GM12872 (cell line): ENCODE measurements around the gene HAPSTR1.

Experiments
- TF ChIP-seq, protein P1 (sequence below): IDR thresholded peaks from 3 replicates; pipeline ENCODE4 v1.5.1; 2011; ENCODE audit warnings: low read depth, mild to moderate bottlenecking, low read length, moderate library complexity; ENCODE audit not compliant: insufficient read depth

HAPSTR1 gene

DNA sequence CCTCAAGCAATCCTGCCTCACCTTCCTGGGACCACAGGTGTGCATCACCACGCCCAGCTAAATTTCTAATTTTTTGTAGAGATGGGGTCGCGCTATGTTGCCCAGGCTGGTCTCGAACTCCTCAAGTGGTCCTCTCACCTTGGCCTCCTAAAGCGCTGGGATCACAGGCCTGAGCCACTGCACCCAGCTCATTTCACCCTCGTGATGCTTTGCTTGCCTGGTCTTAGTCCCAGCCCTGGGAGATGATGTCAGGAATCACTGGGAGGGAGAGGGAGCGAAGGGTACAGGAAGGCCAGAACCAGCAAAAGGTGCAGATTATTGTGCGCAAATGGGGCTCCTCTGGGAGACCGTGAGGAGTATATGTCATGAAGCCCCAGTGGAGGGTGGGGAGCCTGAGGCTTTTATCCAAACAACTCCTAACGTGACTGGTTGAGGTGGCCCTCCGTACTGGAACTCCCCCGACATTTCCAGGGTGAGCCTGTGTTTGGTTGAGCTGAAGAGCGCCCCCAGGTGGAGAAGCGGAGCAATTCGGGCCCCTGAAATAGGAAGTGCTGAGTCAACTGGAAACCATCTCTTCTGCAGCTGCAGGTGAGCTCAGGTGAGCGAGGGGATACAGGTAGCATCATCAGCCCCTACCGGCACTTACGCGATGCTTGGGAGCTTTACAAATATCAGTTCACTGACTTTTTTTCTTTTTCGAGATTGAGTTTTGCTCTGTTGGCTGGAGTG, 41.2 kb upstream of the HAPSTR1 start:
- TF ChIP-seq, protein P1, sequence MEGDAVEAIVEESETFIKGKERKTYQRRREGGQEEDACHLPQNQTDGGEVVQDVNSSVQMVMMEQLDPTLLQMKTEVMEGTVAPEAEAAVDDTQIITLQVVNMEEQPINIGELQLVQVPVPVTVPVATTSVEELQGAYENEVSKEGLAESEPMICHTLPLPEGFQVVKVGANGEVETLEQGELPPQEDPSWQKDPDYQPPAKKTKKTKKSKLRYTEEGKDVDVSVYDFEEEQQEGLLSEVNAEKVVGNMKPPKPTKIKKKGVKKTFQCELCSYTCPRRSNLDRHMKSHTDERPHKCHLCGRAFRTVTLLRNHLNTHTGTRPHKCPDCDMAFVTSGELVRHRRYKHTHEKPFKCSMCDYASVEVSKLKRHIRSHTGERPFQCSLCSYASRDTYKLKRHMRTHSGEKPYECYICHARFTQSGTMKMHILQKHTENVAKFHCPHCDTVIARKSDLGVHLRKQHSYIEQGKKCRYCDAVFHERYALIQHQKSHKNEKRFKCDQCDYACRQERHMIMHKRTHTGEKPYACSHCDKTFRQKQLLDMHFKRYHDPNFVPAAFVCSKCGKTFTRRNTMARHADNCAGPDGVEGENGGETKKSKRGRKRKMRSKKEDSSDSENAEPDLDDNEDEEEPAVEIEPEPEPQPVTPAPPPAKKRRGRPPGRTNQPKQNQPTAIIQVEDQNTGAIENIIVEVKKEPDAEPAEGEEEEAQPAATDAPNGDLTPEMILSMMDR = peak; percentile 70

DNA sequence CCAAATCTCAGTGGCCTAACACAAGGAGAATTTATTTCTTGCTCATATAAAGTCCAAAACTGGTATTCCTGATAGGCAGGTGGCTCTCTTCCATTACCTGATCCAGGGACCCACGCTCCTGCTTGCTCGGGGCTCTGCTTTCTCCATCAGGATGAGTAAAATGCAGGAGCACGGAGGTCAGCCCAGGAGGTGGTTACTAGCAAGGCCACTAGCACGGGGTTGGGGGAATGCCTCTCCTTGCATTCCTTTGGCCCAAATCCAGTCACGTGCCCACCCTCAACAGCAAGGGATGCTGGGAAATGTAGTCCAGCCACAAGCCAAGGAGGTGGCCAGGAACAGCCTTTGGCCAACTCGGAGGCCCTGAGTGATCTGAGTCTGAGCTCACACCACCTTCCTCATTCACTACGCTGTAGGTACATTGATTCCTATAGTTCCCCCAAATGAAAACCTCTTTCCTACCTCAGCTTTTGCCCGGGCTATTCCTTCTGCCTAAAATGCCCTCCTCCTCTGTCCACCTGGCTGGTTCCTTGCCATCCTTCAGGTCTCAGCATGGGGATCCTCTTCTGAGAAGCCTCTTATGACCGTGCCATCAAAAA, 38.3 kb upstream of the HAPSTR1 start:
- TF ChIP-seq, protein P1 = no peak

DNA sequence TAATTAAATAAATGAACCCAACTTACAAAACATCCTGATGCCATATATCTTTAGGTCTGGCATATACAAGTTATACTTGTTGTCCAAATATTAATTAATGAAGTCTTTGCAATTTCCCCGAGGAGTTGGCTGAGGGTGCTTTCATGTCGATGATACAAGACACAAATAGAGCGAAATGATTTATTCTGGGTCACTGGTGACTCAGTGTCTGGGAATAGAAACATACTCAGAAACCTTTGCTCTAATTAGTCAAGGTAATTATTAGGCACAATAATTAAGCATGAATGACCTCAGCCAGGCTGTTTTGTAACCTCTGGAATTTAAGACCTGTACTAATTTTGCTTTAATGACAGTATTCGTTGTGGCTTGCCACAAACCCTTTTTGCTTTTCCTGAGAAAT, 37.0 kb upstream of the HAPSTR1 start:
- TF ChIP-seq, protein P1 = no peak

DNA sequence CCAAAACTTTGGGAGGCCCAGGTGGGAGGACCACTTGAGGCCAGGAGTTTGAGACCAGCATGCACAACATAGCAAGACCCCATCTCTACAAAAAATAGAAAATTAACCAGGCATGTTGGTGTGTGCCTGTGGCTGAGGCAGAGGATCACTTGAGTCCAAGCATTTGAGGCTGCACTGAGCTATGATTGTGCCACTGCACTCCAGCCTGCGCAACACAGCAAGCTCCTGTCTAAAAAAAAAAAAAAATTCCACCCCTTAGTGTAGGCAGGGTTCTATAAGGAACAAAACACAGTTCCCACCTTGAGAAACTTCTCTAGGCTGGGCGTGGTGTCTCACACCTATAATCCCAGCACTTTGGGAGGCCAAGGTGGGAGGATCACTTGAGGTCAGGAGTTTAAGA, 36.3 kb upstream of the HAPSTR1 start:
- TF ChIP-seq, protein P1 = no peak

DNA sequence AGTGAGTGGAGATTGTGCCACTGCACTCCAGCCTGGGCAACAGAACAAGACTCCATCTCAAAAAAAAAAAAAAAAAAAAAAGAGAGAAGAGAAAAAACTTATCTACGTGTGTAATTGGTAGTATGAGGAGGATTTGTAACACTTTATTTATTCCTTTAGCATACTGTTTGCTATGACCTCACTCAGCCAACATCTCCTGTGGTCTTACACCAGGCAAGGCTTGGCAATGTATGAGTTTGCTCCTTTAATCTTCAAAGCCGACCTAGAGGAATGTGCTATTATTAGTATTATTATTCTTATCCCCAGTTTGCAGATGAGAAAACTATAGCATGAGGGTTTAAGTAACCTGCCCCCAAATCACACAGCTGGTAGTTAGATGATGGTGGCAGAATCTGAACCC, 35.8 kb upstream of the HAPSTR1 start:
- TF ChIP-seq, protein P1 = no peak

DNA sequence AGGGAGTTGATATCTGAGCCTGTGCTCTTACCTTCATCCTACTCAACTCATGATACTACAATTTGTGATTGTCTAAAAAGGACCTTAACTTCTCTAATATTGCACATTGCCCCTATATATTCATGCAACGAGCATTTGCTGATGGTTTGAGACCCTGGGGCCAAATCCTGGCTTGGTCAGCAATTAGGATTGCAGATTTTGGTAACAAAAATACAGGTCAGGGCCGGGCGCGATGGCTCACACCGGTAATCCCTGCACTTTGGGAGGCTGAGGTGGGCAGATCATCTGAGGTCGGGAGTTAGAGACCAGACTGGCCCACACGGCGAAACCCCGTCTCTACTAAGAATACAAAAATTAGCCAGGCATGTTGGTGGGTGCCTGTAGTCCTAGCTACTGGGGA, 35.4 kb upstream of the HAPSTR1 start:
- TF ChIP-seq, protein P1 = no peak

DNA sequence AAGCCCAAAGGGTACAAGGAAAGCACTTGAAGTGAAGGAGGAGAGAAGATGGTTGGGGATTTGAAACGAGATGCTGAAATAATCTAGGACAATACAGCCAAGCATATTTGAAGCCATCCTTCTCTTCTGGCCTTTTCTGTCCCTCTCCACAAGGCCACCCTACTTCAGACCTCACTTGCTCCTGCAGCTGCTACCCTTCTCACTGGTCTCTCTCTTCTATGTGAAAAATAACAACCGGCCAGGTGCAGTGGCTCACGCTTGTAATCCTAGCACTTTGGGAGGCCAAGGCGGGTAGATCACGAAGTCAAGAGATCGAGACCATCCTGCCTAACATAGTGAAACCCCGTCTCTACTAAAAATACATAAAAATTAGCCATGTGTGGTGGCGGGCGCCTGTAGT, 33.2 kb upstream of the HAPSTR1 start:
- TF ChIP-seq, protein P1 = no peak
